Stimulated activated naive CD8-positive, alpha-beta T cell treated with anti-CD3 and anti-CD28 coated beads, Interleukin-15, Interleukin-2, amounts not matched to agents 100 U/mL and 50 U/mL, for 24 hours (primary cell): ENCODE results near the gene MBP.

Experiments used
- ATAC-seq: fragments of 150-1000 bp; cut with Tn5 transposase; one replicate; pipeline ENCODE4 v1.10.0; 2021
- DNase-seq: peaks from one replicate; pipeline ENCODE4 v3.0.0; 2021

The MBP gene

DNA sequence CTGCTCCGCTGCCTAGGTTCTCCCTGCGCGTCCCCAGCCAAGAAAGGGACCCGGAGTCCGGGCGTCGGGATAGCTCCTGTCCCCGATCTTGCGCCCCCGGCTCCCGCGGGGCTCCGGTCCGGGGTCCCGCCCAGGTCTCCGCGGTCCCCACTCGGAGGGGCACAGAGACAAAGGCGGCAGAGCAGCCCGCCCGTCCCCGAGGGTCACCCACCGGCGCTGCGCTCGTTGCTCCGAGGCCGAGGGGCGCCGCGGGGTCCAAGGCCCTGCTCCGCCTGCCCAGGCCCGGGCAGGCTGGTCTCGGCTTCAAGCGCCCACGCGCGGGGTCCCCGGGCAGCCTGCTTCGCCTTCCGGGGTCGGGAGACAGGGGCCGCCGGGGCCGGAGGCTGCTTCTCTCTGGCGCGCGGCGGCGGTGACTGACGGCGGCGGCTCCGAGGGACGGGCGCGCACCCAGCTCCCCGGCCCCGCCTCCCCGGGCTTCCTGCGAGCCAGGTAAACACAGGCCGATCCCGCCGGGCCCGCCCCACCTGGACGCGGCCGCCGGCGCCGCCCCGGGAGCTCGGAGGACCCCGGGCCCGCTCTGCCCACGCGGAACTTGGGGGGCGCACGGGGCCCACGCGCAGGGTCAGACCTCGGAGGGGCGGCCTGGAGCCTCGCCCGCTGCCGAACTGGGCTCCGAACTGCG lies at the start of gene MBP:
Gene MBP, minus strand, starts transcription at position 415 of the 682 bp plus-strand sequence. CDS start 27,522 bp downstream, outside the sequence.
- peak; percentile 42 for ATAC-seq
- peak; percentile 82 for DNase-seq

DNA sequence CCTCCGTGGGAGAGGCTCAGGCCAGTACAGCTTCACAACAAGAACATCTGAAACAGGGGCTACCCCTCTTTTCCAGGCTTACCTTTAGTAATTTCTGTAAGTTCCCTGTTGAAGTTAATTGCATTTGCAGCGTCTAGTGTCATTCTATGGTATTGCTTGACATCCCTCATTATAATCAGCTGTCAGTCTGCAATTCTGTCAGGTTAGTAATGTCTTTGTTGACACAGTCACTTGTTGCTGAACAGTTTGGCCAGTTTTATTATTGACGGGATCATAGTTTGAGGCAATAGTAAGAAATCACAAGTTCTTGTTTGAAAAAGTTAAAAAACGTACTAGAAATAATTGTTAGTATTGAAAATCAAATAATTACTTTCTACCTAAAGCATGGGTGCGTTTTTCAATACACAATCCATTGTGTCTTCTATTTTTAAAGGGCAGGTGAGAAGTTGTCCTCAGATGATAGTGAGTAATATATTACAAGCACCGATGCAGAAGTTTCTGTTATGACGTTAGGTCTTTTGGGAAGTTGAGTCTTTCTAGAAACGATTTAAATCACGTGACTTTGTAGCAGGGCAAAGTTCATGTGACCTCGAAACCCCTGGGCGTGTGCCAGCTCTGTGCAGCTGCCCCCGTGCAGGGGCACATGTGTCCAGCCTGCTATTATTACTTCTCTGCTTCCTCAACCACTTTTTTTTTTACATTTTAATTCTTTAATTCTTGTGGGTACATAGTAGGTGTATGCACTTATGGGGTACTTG lies 49.5 kb upstream of the MBP start:
- ATAC-seq: no peak
- DNase-seq: no peak

DNA sequence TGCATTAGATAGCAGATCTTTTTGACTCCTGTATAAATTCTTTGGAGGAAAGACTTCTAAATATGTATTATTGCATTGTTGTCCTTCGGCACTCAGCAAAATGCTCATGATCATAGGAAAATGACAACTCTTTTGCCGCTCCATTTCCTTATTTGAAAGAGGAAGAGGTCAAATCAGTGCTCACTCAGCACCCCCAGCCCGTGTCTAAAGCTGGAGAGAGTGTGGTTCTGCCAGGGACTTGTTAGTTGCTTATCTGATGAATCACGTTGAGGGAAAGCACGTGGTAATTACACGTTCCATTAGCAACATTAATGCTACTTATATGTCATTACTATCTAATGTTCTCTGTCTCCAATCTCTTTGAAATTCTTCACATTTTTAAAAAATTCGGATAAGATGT lies 46.0 kb upstream of the MBP start:
- DNase-seq (no peak), ATAC-seq (no peak)

DNA sequence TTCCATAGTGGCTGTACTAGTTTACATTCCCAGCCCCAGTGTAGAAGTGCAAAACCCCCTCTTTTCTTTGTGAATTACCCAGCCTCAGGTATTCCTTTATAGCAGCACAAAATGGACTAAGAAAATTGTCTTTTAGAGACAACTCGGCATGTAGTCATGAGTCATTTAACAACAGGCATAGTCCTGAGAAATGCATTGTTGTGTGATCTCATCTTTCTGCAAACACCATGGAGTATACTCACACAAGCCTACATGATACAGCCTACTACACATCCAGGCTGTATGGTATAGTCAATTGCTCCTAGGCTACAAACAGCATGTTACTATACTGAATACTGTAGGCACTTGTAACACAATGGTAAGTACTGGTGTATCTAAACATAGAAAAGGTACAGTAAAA lies 44.4 kb upstream of the MBP start:
- DNase-seq: no peak
- no peak for ATAC-seq

DNA sequence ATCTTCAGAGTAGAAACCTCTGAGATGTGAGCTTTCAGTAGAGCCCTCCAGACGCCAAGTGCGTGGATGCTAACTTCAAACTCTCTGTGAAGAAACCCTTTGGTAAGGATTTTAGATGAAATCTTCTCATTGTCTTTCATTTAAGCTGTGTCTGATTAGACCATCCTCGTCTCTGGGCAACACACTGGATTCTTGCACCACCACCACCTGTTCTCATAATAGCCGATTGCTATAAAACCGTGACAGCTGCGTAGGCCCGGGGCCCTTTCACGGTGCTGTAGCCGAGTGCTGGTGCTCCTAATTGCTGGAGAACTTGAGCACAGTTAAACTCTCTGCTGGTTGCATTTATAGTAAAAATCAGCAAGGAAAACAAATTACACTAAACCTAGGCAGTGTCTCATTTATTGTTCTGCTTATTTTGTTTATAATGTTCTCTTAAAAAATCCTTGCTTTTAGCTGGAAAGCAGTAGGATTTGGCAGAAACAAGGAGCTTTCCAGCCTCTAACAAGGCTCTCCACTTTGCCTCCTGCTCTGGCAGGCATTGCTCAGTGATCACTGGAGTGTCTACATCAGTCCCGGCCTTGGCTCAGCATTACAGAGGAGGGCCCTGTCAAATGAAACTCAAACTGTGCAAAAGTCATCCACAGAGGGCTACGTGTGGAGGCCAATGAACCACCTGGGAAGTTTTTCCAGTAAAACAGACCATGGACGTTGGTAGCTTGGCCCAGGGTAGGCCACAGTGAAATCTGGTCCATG lies 40.9 kb upstream of the MBP start:
- ATAC-seq (no peak), DNase-seq (no peak)

DNA sequence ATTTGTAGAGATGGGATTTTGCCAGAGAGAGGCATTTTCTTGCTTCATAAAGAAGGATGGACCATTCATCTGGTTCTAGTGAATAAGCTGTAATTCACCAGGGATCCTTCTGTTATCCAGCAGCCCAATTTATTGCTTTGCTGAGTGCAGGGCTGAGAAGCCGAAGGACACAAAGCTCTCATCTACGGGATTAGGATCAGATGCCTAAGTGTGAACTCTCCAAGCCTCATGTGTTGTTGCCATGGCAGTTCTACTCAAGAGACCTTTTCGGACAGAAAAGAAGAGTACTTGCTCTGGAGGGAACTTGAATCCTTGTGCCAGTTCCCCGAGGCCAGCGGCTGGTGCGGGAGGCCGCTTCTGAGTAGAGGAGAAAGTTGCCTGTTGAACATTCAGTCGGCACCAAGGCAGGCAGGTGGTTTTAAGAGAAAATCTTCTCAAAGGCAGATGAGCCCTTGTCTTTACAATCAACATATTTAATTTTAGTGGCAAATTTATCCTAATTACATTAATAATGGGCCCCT lies 38.4 kb upstream of the MBP start:
- ATAC-seq (no peak), DNase-seq (no peak)

DNA sequence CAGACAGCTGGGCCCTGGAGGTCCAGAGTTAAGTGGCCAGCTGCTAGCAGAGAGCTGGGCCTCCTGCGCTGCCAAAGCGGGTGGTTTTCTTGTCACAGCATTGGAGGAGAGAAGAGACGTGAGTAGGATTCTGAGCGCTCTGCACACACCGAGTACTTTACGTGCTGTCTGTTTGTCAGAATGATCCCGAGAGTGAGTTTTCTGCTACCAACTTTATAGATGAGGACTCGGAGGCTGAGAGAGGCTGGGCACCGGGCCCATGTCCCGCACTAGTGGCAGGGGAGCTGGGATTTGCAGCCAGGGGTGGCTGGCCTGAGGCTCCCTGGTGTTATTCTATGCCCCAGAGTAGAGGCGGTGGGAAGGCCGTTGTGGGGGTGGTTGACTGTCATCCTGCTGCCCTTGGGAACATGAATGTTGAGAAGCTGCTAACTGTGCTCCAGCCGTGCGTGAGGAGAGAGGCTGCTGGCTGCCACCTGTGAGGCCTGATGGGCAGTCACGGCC lies 36.3 kb upstream of the MBP start:
- no peak for DNase-seq
- no peak for ATAC-seq

DNA sequence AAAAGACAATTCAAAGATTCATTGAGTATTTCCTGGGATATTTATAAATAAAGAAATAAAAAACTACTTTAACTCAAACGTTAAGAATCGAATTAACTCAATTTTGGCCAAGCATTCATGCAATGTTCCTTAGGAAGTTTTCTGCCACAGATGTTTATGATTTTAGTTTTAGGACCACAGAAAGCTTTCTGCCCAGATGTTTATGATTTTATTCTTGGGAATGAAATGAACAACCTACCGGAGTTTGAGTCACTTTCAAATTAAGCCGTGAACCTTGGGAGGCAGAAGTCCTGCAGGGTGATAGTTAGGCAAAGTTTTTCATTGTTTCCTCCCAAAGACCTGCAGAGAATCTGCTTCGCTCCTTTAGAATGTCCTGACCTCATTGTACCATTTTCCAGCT lies 34.7 kb upstream of the MBP start:
- DNase-seq (no peak), ATAC-seq (no peak)

DNA sequence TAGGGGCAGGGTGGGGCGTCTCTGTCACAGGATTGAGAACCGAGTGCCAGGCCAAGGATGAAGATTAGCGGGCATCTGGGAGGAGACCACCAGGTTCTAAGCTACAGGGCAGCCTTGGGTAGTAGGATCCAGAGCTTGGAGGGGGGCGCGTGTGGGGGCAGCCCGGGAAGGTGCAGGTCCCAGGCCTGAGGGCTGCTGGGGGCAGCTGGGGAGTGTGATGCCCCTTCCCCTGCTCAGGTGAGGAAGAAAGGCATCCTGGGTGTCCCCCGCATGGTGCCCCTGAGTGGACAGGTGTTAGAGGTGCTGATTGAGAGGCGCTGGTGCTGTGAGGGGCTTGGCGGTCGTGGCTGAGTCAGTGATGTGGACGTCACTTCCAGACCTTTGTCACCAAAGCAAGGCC lies 33.9 kb upstream of the MBP start:
- no peak for ATAC-seq

DNA sequence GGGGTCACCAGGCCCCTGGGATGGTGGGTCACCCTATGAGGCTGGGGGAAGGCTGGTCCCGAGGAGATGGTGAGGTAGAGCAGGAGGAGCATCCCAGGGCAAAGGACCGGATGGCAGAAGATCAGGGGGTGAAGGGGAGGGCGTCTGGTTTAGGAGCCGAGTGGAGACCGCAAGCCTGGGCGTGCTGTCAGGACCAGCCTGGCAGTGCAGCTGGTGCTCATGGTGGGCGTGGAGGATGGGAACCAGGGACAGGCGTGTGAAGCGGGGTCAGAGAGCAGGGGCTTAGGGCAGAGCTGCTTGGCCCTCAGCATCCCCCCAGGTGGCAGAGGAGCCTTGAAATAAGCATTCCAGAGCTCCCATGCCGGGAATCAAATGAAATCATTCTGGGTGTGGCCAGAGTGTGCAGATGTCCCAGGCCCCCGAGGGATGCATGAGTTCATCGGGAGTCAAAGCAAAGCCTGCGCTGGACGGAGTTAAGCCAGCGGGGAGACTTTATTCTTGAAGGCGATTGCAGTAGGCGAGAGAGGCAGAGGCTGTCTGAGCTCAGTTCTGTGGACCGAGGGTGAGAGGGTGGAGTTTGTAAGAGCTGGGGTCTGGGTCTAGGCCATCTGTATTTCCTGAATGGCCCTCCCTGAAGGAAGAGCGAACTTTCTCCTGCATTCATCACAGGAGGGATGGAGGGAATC lies 33.1 kb upstream of the MBP start:
- ATAC-seq: peak; percentile 14
- no peak for DNase-seq

More for the DNA sequence above, 33.9 kb upstream of the MBP start:
- DNase-seq: no peak

DNA sequence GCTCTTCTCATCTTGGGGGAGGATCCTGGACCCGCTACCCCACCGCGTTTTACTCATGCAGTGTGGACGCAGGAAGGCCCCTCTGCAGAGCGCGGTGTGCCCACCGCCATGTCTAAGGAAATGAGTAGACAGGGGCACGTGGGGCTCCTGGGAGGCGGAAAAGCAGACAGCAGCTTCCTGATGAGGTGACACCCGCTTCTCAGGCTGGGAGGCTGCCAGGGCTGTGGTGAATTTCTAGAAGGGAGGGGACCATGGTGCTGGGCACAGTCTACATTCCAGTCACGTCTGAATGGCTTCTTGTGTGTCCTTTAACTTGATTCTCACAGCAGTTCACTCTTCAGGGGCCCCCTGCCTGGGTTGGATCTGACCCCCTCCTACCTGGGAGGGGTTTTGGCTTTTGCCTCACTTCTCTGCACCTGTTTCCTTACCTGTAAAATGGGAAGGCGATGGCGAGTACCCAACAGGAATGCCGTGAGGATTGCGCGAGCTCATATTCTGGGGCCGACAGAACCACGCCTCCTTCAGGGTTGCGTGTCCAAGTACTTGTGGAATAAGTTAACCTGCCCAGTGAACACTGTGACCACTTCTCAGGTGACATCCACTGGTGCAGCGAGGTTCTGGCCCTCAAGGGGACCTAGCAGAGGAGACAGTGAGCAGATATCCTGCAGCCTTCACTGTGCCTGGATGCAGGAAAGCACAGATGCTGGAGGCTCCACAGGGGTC lies 32.3 kb upstream of the MBP start:
- DNase-seq (no peak), ATAC-seq (no peak)

DNA sequence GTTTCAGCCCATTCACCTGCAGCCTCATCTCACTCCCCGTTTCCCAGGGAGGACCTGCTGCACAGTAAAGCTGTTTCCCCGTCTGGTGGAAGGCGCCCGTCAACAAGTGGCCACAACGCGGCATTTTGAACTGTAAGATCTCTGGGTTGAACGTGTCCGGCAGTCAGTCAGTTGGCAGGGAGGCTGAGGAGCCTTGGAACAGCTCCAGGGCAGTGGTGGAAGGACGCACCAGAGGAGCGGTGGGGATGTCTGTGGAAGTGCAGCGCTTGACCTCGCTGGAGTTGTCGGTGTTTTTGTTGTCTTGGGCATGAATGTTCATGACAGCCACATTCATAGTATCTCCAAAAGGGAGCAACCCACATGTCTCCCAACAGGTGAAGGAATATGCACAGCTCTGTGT lies 31.4 kb upstream of the MBP start:
- no peak for DNase-seq
- no peak for ATAC-seq

DNA sequence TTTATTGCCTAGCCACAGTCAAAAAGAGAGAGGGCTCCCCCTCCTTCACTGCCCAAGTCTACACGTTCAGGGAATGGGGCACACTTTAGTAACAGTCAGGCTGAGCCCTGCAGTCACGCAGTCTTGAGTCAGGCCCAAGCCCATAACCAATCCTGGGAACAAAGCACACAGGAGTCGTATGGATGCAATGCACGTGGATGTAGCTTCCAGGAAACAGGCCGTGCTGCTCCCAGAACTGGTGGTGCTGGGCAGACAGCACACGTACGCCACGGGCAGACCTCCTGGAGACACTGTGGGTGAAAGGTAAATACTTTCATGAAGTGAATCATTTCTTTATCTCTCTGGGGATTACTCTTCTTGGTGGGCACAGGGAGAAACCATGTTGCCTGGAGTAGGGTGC lies 30.0 kb upstream of the MBP start:
- ATAC-seq: no peak
- no peak for DNase-seq

DNA sequence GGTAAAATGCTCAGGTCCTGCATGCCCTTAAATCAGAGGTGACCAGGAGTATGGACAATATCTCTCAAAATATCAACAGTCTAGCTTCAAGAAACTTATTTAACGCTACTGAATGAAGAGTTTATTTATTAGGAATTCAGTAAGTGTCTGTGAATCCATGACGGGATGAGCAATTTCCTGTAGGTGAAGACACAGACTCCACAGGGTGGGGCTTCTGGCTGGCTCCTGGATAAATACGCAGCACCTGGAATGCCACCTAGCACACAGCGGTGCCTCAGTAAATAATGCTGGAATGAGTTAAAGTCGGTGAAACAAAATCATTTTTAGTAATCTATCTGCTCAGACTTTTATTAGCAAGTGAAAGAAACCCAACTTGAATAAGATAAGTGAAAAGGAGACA lies 29.4 kb upstream of the MBP start:
- no peak for ATAC-seq
- DNase-seq: no peak

DNA sequence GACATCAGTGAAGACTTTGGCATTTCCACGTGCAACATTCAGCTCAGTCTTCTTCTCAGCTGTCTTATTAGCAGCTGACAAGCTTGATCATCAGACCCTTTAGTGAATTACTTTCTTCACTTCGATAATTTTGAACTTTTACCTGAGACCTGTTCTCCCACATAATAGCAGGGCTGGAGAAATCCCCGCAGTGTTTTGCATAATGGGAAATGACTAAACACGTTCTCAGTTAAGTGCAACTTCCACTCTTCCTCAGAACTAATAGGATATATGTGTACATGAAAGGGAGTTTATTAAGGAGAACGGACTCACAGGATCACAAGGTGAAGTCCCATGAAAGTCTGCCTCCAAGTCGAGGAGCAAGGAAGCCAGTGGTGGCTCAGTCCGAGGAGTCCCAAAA lies 28.8 kb upstream of the MBP start:
- ATAC-seq (no peak), DNase-seq (no peak)

DNA sequence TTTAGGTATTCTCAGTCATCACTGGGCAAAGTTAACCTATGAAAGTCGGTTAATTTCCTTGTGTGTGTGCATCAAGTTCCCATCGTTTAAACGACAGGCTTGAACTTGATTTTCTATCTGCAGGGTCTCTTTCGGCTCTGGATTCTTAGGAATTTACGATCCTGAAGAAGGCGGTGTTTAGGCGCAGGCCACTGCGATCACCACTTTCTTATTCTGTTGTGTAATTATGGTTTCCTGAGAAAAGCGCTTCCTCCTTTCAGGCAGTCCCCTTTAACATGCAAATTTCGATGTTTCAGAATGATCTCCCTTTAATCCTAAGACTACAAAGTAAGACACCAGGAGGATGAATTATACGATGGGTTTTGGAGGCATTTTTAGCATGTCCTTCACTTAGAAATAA lies 27.9 kb upstream of the MBP start:
- DNase-seq (no peak), ATAC-seq (no peak)

DNA sequence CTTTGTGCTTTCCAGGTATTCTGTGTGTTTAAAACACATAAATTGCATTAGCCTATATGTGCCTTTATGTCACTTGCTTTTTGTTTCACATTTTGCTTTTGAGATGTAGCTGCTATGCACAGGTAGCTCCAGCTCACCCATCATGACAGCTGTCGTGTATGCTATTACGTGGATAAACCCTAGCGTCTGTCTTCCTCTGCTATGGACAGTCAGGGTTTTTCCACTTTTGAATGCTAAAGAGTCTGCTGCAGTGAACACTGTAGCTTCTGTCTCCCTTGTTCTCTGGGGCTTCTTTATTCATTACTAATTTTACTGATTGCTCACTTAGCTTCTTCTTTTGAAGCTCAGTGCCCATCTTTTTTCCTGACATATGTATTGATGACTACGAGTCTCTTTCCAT lies 24.7 kb upstream of the MBP start:
- ATAC-seq: no peak
- DNase-seq: no peak

DNA sequence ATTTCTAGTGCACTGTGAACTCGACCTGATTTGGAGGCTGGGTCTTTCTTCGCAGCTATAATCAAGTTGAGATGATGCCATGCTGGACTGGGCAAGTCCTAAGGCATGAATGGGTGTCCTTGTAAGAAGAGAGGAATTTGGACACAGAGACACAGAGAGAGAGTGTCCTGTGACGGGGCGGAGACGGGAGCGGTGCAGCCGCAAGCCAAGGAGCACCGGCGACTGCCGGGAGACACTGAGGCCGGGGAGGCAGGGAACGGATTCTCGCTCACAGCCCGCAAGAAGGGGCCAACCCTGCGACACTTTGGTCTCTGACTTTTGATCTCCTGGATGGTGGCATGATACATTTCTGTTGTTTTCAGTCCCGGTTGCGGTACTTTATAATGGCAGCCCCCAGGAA lies 22.4 kb upstream of the MBP start:
- DNase-seq (no peak), ATAC-seq (no peak)

DNA sequence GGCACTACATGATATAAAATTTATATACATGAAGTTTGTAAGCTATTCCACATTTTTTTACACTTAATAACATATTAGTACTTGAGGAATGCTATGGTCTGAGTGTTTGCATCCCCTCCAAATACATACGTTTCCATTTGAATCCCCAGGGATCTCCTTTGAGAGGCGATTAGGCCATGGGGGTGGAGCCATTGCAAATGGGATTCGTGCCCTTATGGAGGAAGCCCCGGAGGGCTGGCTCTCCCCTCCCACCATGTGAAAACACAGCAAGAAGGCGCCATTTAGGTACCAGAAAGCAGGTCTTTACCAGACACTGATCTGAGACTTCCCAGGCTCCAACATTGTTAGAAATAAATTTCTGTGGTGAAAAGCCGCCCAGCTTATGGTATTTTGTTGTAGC lies 20.8 kb upstream of the MBP start:
- no peak for ATAC-seq

DNA sequence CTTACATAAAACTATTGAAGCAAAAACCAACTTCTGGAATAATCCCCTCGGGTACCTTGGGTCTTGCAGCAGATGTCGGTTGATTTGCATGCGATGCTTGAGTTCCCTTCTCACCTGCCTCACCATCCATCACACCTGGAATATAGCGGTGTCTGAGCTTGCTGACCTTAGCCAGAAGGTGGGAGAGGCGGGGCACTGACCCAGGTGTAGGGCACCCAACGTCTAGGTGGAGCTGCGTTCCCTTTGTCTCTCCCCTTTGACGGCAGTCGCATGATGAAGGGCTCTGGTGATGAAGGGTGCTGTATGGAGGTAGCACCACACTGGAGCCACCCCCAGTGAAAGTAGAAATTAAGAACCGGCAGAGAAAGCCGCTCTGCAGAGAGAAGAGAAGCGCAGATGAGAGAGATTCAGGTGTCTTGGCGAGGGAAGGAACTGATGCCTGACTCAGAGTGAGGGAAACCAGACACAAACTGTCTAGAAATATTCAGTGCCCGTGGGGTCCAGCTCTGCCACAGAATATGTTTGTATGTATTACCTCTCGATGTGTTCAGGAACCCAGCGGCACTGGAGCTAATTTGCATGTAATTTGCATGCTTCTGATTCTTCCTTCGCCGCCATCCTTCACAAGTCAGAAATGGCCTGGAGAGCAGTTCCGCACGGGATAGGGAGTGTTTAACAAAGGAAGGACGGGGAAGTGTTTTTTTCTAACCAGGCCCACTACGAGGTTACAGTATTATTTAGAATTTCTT lies 19.4 kb upstream of the MBP start:
- no peak for ATAC-seq
- DNase-seq: no peak

More for the DNA sequence above, 20.8 kb upstream of the MBP start:
- no peak for DNase-seq
